HCT116 (cell line): ENCODE data around the gene FBXL13. TPM values are rescaled to one million over a fixed set of nuclear protein-coding genes. Genes with fewer than 3 reads are reported as not detected.

ENCODE experiments used
- ATAC-seq: fragments of 200-7000 bp; cut with Tn5 transposase; 2 replicates; pipeline ENCODE4 v1.9.1; 2020; ENCODE audit warnings: mild to moderate bottlenecking, moderate library complexity
- BruUV-seq: library from RNA; stranded (reverse); fragments of 400-500 nt; replicated peaks from 2 replicates; lab custom pipeline; 2021; lab: Mats Ljungman, UMichigan
- CTCF ChIA-PET: fragments of 300-600 bp; sonication (Branson Sonifier 250); formaldehyde crosslinking; loops from one replicate; lab custom pipeline; 2021; ENCODE audit warnings: antibody characterized with exemption; lab: Charles Lee
- POLR2A ChIA-PET: fragments of 300-600, 350-600 bp; sonication (Branson Sonifier 250); formaldehyde crosslinking; loops from one replicate; lab custom pipeline; 2021; ENCODE audit warnings: antibody characterized with exemption; lab: Charles Lee
- RAD21 ChIA-PET, 2 experiments: fragments of 300-600 bp; sonication (Branson Sonifier 250); formaldehyde crosslinking; loops; one replicate each; lab custom pipeline; 2023; ENCODE audit warnings: low total read pairs in 2 of 2; ENCODE audit not compliant: uncharacterized antibody in 2 of 2, unreplicated experiment in 2 of 2, low non-redundant PET in 1 of 2; lab: Charles Lee
- DNase-seq: peaks from one replicate; pipeline ENCODE4 v3.0.0-alpha.2; 2010; ENCODE audit warnings: low read depth, low spot score
- H2AFZ ChIP-seq: fragments of 200-600 bp; shearing (Covaris generic), sonication (generic); 2 replicates; pipeline ENCODE4 v1.6.1; 2017; ENCODE audit warnings: low read depth, mixed run types, mixed read lengths, antibody characterized with exemption, low read length; ENCODE audit not compliant: poor library complexity, severe bottlenecking
- H3K27ac ChIP-seq: 2 replicates; pipeline ENCODE4 v1.5.1; 2012; ENCODE audit warnings: low read depth, low read length
- H3K27me3 ChIP-seq: fragments of 200-600 bp; sonication (generic); 2 replicates; pipeline ENCODE4 v1.6.1; 2016; ENCODE audit warnings: mixed run types, low read length, mixed read lengths; ENCODE audit not compliant: insufficient read depth
- H3K36me3 ChIP-seq, 2 experiments: fragments of 200-500 bp in 1 of 2; fragments of 200-600 bp in 1 of 2; sonication (Bioruptor generic) in 1 of 2; sonication (generic) in 1 of 2; 2 replicates each; pipeline versions ENCODE4 v1.5.1 to v1.6.1; 2014 to 2016; ENCODE audit warnings: low read length in 2 of 2, inconsistent platforms in 1 of 2, mixed read lengths in 1 of 2, mixed run types in 1 of 2; ENCODE audit not compliant: insufficient read depth in 2 of 2, control insufficient read depth in 1 of 2
- H3K4me1 ChIP-seq, 2 experiments: fragments of 200-600 bp in 1 of 2; sonication (generic) in 1 of 2; 2 replicates each; pipeline versions ENCODE4 v1.5.1 to v1.6.1; 2012 to 2017; ENCODE audit warnings: low read length in 2 of 2, inconsistent platforms in 1 of 2, mild to moderate bottlenecking in 1 of 2, mixed read lengths in 1 of 2, mixed run types in 1 of 2, moderate library complexity in 1 of 2; ENCODE audit not compliant: insufficient read depth in 2 of 2, control insufficient read depth in 1 of 2
- H3K4me2 ChIP-seq: fragments of 200-600 bp; sonication (generic); 2 replicates; pipeline ENCODE4 v1.6.1; 2017; ENCODE audit warnings: mixed run types, low read length, mixed read lengths
- H3K4me3 ChIP-seq, 2 experiments: fragments of 200-600 bp in 1 of 2; sonication (generic) in 1 of 2; replicated peaks in 1 of 2; 2 replicates each; pipeline ENCODE4 v1.5.1; 2011 to 2016; ENCODE audit warnings: low read length in 2 of 2, control low read depth in 1 of 2, low read depth in 1 of 2, mild to moderate bottlenecking in 1 of 2, mixed read lengths in 1 of 2, mixed run types in 1 of 2
- H3K79me2 ChIP-seq: fragments of 200-600 bp; sonication (generic); 2 replicates; pipeline ENCODE4 v1.6.1; 2017; ENCODE audit warnings: mild to moderate bottlenecking, mixed run types, low read length, moderate library complexity, mixed read lengths; ENCODE audit not compliant: insufficient read depth
- H3K9ac ChIP-seq: fragments of 200-600 bp; sonication (generic); 2 replicates; pipeline ENCODE4 v1.6.1; 2016; ENCODE audit warnings: low read length, mixed read lengths
- H3K9me2 ChIP-seq: fragments of 200-600 bp; sonication (generic), shearing (Covaris generic); 2 replicates; pipeline ENCODE4 v1.6.1; 2017; ENCODE audit warnings: mixed run types, mild to moderate bottlenecking, moderate library complexity; ENCODE audit not compliant: insufficient read depth
- H3K9me3 ChIP-seq, 2 experiments: fragments of 200-500 bp in 1 of 2; fragments of 200-600 bp in 1 of 2; sonication (Bioruptor generic) in 1 of 2; sonication (generic) in 1 of 2; 2 replicates each; pipeline ENCODE4 v1.6.1; 2014 to 2017; ENCODE audit warnings: low read length in 2 of 2, mixed read lengths in 2 of 2, inconsistent platforms in 1 of 2, low read depth in 1 of 2, mild to moderate bottlenecking in 1 of 2, mixed run types in 1 of 2, moderate library complexity in 1 of 2; ENCODE audit not compliant: control insufficient read depth in 1 of 2, insufficient read depth in 1 of 2
- H4K20me1 ChIP-seq: fragments of 200-600 bp; sonication (generic), shearing (Covaris generic); 2 replicates; pipeline ENCODE4 v1.6.1; 2017; ENCODE audit warnings: mixed run types, mild to moderate bottlenecking, moderate library complexity; ENCODE audit not compliant: insufficient read depth
- ATF3 ChIP-seq: IDR thresholded peaks from 2 replicates; pipeline ENCODE4 v1.6.1; 2012
- CBX3 ChIP-seq: IDR thresholded peaks from 2 replicates; pipeline ENCODE4 v1.6.1; 2012; ENCODE audit warnings: low read depth
- CTCF ChIP-seq, 3 experiments: fragments of 200-600 bp in 1 of 3; sonication (generic) in 1 of 3; IDR thresholded peaks in 2 of 3; conservative IDR thresholded peaks in 1 of 3; 2 replicates each; pipeline ENCODE4 v1.5.1; 2012 to 2017; ENCODE audit warnings: low read depth in 2 of 3, low read length in 2 of 3, antibody characterized with exemption in 1 of 3, borderline replicate concordance in 1 of 3, control low read depth in 1 of 3, mild to moderate bottlenecking in 1 of 3, mixed read lengths in 1 of 3, mixed run types in 1 of 3, moderate library complexity in 1 of 3; ENCODE audit not compliant: insufficient read depth in 1 of 3
- EGR1 ChIP-seq: IDR thresholded peaks from 2 replicates; pipeline ENCODE4 v1.6.1; 2012; ENCODE audit warnings: low read depth
- ELF1 ChIP-seq: IDR thresholded peaks from 2 replicates; pipeline ENCODE4 v1.6.1; 2012; ENCODE audit warnings: low read depth, borderline replicate concordance
- EZH2 ChIP-seq: fragments of 200-600 bp; sonication (generic); IDR thresholded peaks from 2 replicates; pipeline ENCODE4 v1.6.1; 2017; ENCODE audit warnings: antibody characterized with exemption, mixed run types
- EZH2phosphoT487 ChIP-seq: fragments of 200-600 bp; IDR thresholded peaks from 2 replicates; pipeline ENCODE4 v1.6.1; 2018; ENCODE audit warnings: antibody characterized with exemption, borderline replicate concordance
- JUND ChIP-seq: IDR thresholded peaks from 2 replicates; pipeline ENCODE4 v1.6.1; 2012
- POLR2AphosphoS5 ChIP-seq: IDR thresholded peaks from 2 replicates; pipeline ENCODE4 v1.6.1; 2011; ENCODE audit warnings: mild to moderate bottlenecking, low read depth, low read length, moderate library complexity
- SIN3A ChIP-seq: IDR thresholded peaks from 2 replicates; pipeline ENCODE4 v1.6.1; 2012; ENCODE audit warnings: low read depth
- SP1 ChIP-seq: IDR thresholded peaks from 2 replicates; pipeline ENCODE4 v1.6.1; 2012; ENCODE audit warnings: low read depth
- ZFX ChIP-seq: fragments of 450-650 bp; IDR thresholded peaks from 2 replicates; pipeline ENCODE4 v1.6.1; 2017
- intact Hi-C: fragments of 100-400 bp; cut with micrococcal nuclease; formaldehyde crosslinking; loops from 2 replicates; pipeline ENCODE4 v1.10.0; 2022
- total RNA-seq: library from RNA; stranded (reverse); gene quantifications from one replicate; pipeline ENCODE4 v1.2.1, GENCODE V29; 2021; ENCODE audit not compliant: unreplicated experiment

The FBXL13 gene
- total RNA-seq, 1 experiment from 2014 or later, result 1.0 TPM

- no peaks in the 10 kb centered on the region for H3K27me3 ChIP-seq
- H3K9ac ChIP-seq, result no peak overlapping the region
- intact Hi-C loops, result no loop called here
- no peak for DNase-seq
- CTCF ChIA-PET, result no interaction called here
- H3K36me3 ChIP-seq, result no peaks in the 10 kb centered on the region
- BruUV-seq, result no TSS peak
- no peak for ATAC-seq
- POLR2A ChIA-PET, result no interaction called here
- RAD21 ChIA-PET, result no interaction called here
- TF ChIP-seq EZH2phosphoT487 (no peak), ELF1 (no peak), SIN3A (no peak), CTCF (IDR thresholded peaks at IDR 0.05 in 2 of 3, conservative IDR thresholded peaks at IDR 0.05 in 1 of 3; ENCODE audit: borderline replicate concordance in 1 of 3, insufficient read depth in 1 of 3, low read depth in 2 of 3, low read length in 2 of 3) (no peak), ATF3 (no peak), ZFX (no peak)
- no peaks in the 10 kb centered on the region for H3K9me3 ChIP-seq
- H2AFZ ChIP-seq, result no peak overlapping the region
- no peak overlapping the region for H3K27ac ChIP-seq
- H3K79me2 ChIP-seq, result no peaks in the 10 kb centered on the region
- H3K4me2 ChIP-seq, result no peak overlapping the region
- H3K9me2 ChIP-seq, result no peaks in the 10 kb centered on the region
- no peak overlapping the region for H3K4me3 ChIP-seq
- no peaks in the 10 kb centered on the region for H4K20me1 ChIP-seq
- H3K4me1 ChIP-seq, result no peaks in the 10 kb centered on the region; a peak in 1 of 4 replicates
Observed at GRCh38 chr7:102897211-102897631, 177.4 kb downstream of the FBXL13 start.

- Histone ChIP-seq H3K9me2 (no peaks in the 10 kb centered on the region), H3K27me3 (no peaks in the 10 kb centered on the region), H3K9me3 (no peaks in the 10 kb centered on the region), H3K36me3 (no peaks in the 10 kb centered on the region), H3K4me3 (no peak overlapping the region), H2AFZ (no peak overlapping the region), H3K79me2 (no peaks in the 10 kb centered on the region), H3K4me1 (peaks cover 0 to 6% of the 10 kb centered on the region in 2 experiments; a peak in 3 of 4 replicates), H3K9ac (no peak overlapping the region), H3K4me2 (no peak overlapping the region), H3K27ac (no peak overlapping the region), H4K20me1 (no peaks in the 10 kb centered on the region)
- TF ChIP-seq EZH2 (no peak), POLR2AphosphoS5 (no peak), ZFX (no peak), JUND (no peak), SP1 (no peak), EGR1 (no peak), SIN3A (no peak), CBX3 (no peak)
- ChIA-PET POLR2A (no interaction called here), CTCF (no interaction called here), RAD21 (no interaction called here)
- no peak for ATAC-seq
- intact Hi-C loops, result no loop called here
- DNase-seq, result no peak
- BruUV-seq, result no TSS peak
Observed at GRCh38 chr7:102896585-102896984, 178.0 kb downstream of the FBXL13 start.
